Measurements from ENCODE around the gene NELFCD.

NELFCD gene

GRCh38 chr20:59025086-59025485 lies 44.0 kb downstream of the NELFCD start:
- TF ChIP-seq CTCF (IDR thresholded peaks at IDR 0.05; ENCODE audit: extremely low read depth, missing control alignments), result no peak
- no peak for DNase-seq (ENCODE audit: low spot score)

- TF ChIP-seq CTCF (IDR thresholded peaks at IDR 0.05; ENCODE audit: extremely low read depth, missing control alignments), result no peak
- no peak for DNase-seq (ENCODE audit: low spot score)
These were observed 44.5 kb downstream of the NELFCD start for GRCh38 chr20:59025511-59025910.

GRCh38 chr20:59026904-59027740 lies 46.1 kb downstream of the NELFCD start:
- DNase-seq (ENCODE audit: low spot score), result no peak
- no peak for TF ChIP-seq CTCF (IDR thresholded peaks at IDR 0.05; ENCODE audit: extremely low read depth, missing control alignments)

GRCh38 chr20:59027741-59028320 lies 46.8 kb downstream of the NELFCD start:
- no peak for TF ChIP-seq CTCF (IDR thresholded peaks at IDR 0.05; ENCODE audit: extremely low read depth, missing control alignments)
- no peak for DNase-seq (ENCODE audit: low spot score)

GRCh38 chr20:59028812-59029211 lies 47.8 kb downstream of the NELFCD start:
- DNase-seq (ENCODE audit: low spot score), result no peak
- TF ChIP-seq CTCF (IDR thresholded peaks at IDR 0.05; ENCODE audit: extremely low read depth, missing control alignments), result no peak

- no peak for TF ChIP-seq CTCF (IDR thresholded peaks at IDR 0.05; ENCODE audit: extremely low read depth, missing control alignments)
- DNase-seq (ENCODE audit: low spot score), result no peak
These were observed 50.0 kb downstream of the NELFCD start for GRCh38 chr20:59030911-59031563.

GRCh38 chr20:59031564-59032022 lies 50.5 kb downstream of the NELFCD start:
- no peak for DNase-seq (ENCODE audit: low spot score)
- no peak for TF ChIP-seq CTCF (IDR thresholded peaks at IDR 0.05; ENCODE audit: extremely low read depth, missing control alignments)
